Measurements from ENCODE around the gene OSBPL2.

Gene OSBPL2

GRCh38 chr20:62240020-62240685 lies 1.8 kb downstream of the OSBPL2 start:
- FAIRE-seq (no peak), DNase-seq (ENCODE audit: insufficient read length, low spot score) (no peak)
- TF ChIP-seq POLR2A (IDR thresholded peaks at IDR 0.05; ENCODE audit: low read depth, low read length): no peak

- DNase-seq (ENCODE audit: insufficient read length, low spot score) (no peak), FAIRE-seq (no peak)
- no peak for TF ChIP-seq POLR2A (IDR thresholded peaks at IDR 0.05; ENCODE audit: low read depth, low read length)
Measured at GRCh38 chr20:62241506-62241905, 3.2 kb downstream of the OSBPL2 start.

- DNase-seq (ENCODE audit: insufficient read length, low spot score) (no peak), FAIRE-seq (no peak)
- TF ChIP-seq POLR2A (IDR thresholded peaks at IDR 0.05; ENCODE audit: low read depth, low read length): no peak
Measured at GRCh38 chr20:62242176-62242575, 3.9 kb downstream of the OSBPL2 start.

DNA sequence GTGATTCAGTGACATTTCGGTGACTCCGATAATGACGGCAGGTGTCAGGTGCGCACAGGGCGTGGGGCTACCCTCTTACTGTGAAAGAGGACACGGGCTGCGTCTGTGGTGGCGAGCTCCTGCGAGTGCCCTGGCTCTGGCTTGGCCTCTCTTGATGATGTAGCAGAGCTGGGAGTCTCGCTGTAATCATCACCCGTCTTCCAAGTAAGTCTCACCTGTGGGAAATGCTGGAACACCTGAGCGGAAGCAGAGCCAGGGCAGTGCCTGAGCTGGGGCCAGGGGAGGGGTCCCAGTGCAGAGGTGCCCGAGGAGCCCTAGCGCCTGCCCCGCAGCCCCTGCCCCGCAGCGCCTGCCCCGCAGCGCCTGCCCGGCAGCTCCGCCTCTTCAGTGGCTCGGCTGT lies 4.8 kb downstream of the OSBPL2 start:
- no peak for DNase-seq (ENCODE audit: insufficient read length, low spot score)
- no peak for TF ChIP-seq POLR2A (IDR thresholded peaks at IDR 0.05; ENCODE audit: low read depth, low read length)
- FAIRE-seq: no peak

GRCh38 chr20:62243906-62244515 lies 5.7 kb downstream of the OSBPL2 start:
- DNase-seq (ENCODE audit: insufficient read length, low spot score) (no peak), FAIRE-seq (no peak)
- no peak for TF ChIP-seq POLR2A (IDR thresholded peaks at IDR 0.05; ENCODE audit: low read depth, low read length)

DNA sequence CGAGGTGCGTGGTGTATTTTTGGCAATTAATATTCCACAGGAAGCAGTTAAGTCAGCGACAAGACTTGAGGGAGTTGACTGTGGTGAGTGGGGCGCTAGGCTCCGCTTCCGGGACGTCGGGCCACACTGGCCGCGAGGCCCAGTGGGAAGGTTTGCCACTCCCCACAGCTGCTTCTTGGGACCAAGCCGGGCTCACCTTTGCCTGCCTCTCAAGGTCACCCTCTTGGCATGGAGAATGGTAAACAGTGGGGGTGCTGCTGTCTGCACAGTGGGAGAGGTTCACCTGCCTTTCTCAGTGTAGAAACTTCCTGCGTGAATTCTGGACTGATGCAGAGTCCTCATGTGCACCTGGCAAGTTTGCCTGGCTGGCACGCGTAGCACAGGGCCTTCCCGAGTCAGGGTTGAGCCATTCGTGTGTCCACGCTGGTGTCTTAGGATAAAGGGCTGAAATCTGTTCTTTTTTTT lies 6.4 kb downstream of the OSBPL2 start:
- DNase-seq (ENCODE audit: insufficient read length, low spot score) (no peak), FAIRE-seq (no peak)
- TF ChIP-seq POLR2A (IDR thresholded peaks at IDR 0.05; ENCODE audit: low read depth, low read length): no peak

DNA sequence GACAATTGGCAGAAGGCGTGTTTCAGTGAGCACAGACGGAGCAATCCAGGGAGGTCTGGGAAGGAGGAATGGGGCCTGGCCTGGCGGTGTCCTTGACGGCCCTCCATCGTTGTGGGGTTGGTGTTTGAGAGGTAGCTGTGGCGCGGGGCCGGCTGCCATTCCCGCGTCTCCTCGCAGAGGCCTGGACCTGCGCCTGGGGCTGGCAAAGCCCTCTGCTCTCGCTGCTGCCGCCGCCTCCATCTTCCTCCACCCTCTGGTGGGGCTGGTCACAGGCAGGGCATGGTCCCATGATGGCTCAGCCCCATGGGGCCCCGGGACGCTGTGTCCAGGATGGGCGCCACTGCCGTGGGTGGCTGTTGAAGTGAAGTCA lies 7.6 kb downstream of the OSBPL2 start:
- no peak for DNase-seq (ENCODE audit: insufficient read length, low spot score)
- TF ChIP-seq POLR2A (IDR thresholded peaks at IDR 0.05; ENCODE audit: low read depth, low read length): no peak
- no peak for FAIRE-seq

DNA sequence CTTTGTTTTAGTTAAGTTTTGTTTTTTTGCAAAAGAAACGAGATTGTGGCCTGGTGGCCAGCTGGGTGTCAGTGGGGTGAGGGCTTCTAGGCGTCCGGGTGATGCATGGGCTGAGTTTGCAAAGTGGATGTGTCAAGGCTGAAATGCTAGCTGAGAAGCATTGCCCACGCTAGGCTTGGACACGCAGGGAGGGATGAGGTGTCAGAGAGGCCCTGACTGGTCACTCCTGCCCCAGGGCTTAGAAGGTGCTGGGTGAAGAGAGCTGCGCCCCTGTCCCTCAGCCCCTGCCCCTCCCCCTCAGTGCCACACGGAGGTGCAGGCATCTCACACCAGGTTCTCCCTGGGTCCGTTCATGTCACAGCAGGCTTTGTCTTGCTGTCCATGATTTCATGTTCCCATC lies 8.1 kb downstream of the OSBPL2 start:
- FAIRE-seq (no peak), DNase-seq (ENCODE audit: insufficient read length, low spot score) (no peak)
- no peak for TF ChIP-seq POLR2A (IDR thresholded peaks at IDR 0.05; ENCODE audit: low read depth, low read length)

DNA sequence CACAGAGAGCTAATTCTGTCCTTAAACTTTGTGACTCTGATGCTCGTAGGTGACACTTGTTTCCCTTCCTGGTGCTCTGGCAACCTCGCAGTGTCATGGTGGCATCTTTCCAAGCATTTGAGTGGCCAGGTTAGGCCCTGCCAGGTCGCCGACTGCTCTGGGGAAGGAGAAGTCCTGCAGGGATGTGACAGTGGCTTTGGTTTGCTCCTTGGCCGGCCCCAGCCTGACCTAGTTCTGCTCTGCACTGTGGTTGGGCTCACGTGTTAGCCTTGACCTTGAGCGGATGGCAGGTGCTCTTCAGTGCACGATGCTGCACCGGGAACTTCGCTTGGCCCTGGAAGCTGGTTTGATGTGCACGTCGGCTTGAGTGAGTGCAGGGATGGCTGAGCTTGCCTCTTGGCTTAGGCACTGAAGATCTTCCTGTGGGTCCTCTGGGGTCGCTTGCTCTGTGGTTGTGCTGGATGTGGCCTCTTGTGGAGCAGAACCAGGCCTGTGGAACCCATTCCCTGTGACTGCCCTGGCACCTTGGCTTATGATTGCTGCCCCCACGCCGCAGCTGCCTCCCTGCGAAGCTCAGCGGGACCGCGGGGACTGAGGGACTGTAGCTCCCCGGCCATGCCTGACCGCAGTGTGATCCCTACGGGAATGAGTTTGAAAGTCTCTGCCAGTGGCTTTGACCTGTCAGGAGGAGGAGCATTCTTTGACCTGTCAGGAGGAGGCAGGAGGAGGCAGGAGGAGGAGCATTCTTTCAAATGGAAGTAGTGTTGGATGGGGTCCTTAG lies 8.7 kb downstream of the OSBPL2 start:
- no peak for TF ChIP-seq POLR2A (IDR thresholded peaks at IDR 0.05; ENCODE audit: low read depth, low read length)
- DNase-seq (ENCODE audit: insufficient read length, low spot score) (no peak), FAIRE-seq (no peak)

GRCh38 chr20:62248890-62249560 lies 10.7 kb downstream of the OSBPL2 start:
- FAIRE-seq: no peak
- DNase-seq (ENCODE audit: insufficient read length, low spot score): no peak
- TF ChIP-seq POLR2A (IDR thresholded peaks at IDR 0.05; ENCODE audit: low read depth, low read length): no peak

DNA sequence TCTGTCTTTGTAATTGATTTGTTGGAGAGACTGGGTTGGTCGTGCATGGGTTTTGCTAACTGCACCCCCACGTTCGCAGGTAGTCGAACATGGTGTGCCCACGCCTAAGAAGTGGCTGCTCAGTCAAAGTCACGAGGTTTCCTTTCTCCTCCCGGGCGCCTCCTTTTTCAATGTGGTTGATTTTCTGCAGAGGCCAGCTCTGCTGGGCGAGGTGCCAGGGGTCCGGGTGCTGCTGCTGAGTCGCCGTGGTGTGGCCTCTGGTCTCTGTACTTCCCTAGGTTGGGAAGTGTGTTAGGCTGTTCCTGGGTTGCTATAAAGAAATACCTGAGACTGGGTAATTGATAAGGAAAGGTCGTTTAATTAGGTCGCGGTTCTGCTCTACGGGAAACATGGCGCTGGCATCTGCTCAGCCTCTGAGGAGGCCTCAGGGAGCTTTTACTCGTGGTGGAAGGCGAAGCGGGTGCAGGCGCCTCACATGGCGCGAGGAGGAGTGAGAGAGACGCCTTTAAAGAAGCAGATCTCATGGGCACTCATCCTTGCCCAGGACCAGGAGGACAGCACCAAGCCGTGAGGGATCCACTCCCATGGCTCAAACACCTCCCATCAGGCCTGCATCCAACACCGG lies 14.1 kb downstream of the OSBPL2 start:
- FAIRE-seq (no peak), DNase-seq (ENCODE audit: insufficient read length, low spot score) (peak; percentile 82)
- TF ChIP-seq POLR2A (IDR thresholded peaks at IDR 0.05; ENCODE audit: low read depth, low read length): no peak

GRCh38 chr20:62253398-62253797 lies 15.1 kb downstream of the OSBPL2 start:
- no peak for TF ChIP-seq POLR2A (IDR thresholded peaks at IDR 0.05; ENCODE audit: low read depth, low read length)
- DNase-seq (ENCODE audit: insufficient read length, low spot score): no peak
- no peak for FAIRE-seq

GRCh38 chr20:62254021-62254724 lies 15.9 kb downstream of the OSBPL2 start:
- DNase-seq (ENCODE audit: insufficient read length, low spot score) (no peak), FAIRE-seq (no peak)
- TF ChIP-seq POLR2A (IDR thresholded peaks at IDR 0.05; ENCODE audit: low read depth, low read length): no peak
